ENCODE data around the gene CARD18. TPM values are rescaled to one million over a fixed set of nuclear protein-coding genes. Genes with fewer than 3 reads are reported as not detected.

The CARD18 gene
- total RNA-seq, 4 donors from 2014 or later: 11.6 to 26.0 (median 16.5) TPM; not detected in 1

- Histone ChIP-seq H3K4me3 (no peak overlapping the region), H3K4me1 (peaks cover 8% of the 10 kb centered on the region), H3K36me3 (no peaks in the 10 kb centered on the region), H3K27me3 (no peaks in the 10 kb centered on the region), H3K9me3 (no peaks in the 10 kb centered on the region), H3K27ac (no peak overlapping the region)
- TF ChIP-seq CTCF (IDR thresholded peaks at IDR 0.05) (no peak), POLR2AphosphoS5 (IDR thresholded peaks at IDR 0.05) (no peak), POLR2A (IDR thresholded peaks at IDR 0.05) (no peak)
- no peak for DNase-seq (ENCODE audit: low spot score in 2 of 2)
- WGBS: 76% methylated on average over 5 of the region's 5 CpGs
Measured at GRCh38 chr11:105179542-105180278, 40.1 kb upstream of the CARD18 start.

- H3K27me3 ChIP-seq: no peaks in the 10 kb centered on the region
- no peak overlapping the region for H3K4me3 ChIP-seq
- no peak for DNase-seq (ENCODE audit: low spot score in 2 of 2)
- TF ChIP-seq CTCF (IDR thresholded peaks at IDR 0.05) (no peak), POLR2AphosphoS5 (IDR thresholded peaks at IDR 0.05) (no peak), POLR2A (IDR thresholded peaks at IDR 0.05) (no peak), EP300 (IDR thresholded peaks at IDR 0.05) (no peak)
- H3K4me1 ChIP-seq: peaks cover 8% of the 10 kb centered on the region
- H3K36me3 ChIP-seq: no peaks in the 10 kb centered on the region
- no peak overlapping the region for H3K27ac ChIP-seq
- H3K9me3 ChIP-seq: no peaks in the 10 kb centered on the region
Measured at GRCh38 chr11:105177658-105178057, 38.1 kb upstream of the CARD18 start.

GRCh38 chr11:105168457-105168856, 28.9 kb upstream of the CARD18 start:
- TF ChIP-seq EP300 (IDR thresholded peaks at IDR 0.05) (no peak), POLR2AphosphoS5 (IDR thresholded peaks at IDR 0.05) (no peak), POLR2A (IDR thresholded peaks at IDR 0.05) (no peak), CTCF (IDR thresholded peaks at IDR 0.05) (no peak)
- Histone ChIP-seq H3K27ac (no peak overlapping the region), H3K27me3 (no peaks in the 10 kb centered on the region), H3K36me3 (no peaks in the 10 kb centered on the region), H3K4me1 (no peaks in the 10 kb centered on the region), H3K4me3 (no peak overlapping the region), H3K9me3 (no peaks in the 10 kb centered on the region)
- no peak for DNase-seq (ENCODE audit: low spot score in 2 of 2)

- Histone ChIP-seq H3K4me1 (no peaks in the 10 kb centered on the region), H3K27ac (no peak overlapping the region), H3K27me3 (no peaks in the 10 kb centered on the region), H3K36me3 (no peaks in the 10 kb centered on the region), H3K9me3 (no peaks in the 10 kb centered on the region), H3K4me3 (no peak overlapping the region)
- 92% methylated on average over 3 of the region's 3 CpGs for WGBS
- TF ChIP-seq POLR2AphosphoS5 (IDR thresholded peaks at IDR 0.05) (no peak), EP300 (IDR thresholded peaks at IDR 0.05) (no peak), POLR2A (IDR thresholded peaks at IDR 0.05) (no peak), CTCF (IDR thresholded peaks at IDR 0.05) (no peak)
- DNase-seq (ENCODE audit: low spot score in 2 of 2): no peak
Measured at GRCh38 chr11:105167244-105167643, 27.7 kb upstream of the CARD18 start.

- no peak for TF ChIP-seq POLR2AphosphoS5 (IDR thresholded peaks at IDR 0.05)
- TF ChIP-seq POLR2A (IDR thresholded peaks at IDR 0.05): no peak
- no peak for TF ChIP-seq CTCF (IDR thresholded peaks at IDR 0.05)
- TF ChIP-seq EP300 (IDR thresholded peaks at IDR 0.05): no peak
- Histone ChIP-seq H3K4me3 (no peak overlapping the region), H3K4me1 (no peaks in the 10 kb centered on the region), H3K27ac (no peak overlapping the region), H3K36me3 (no peaks in the 10 kb centered on the region), H3K9me3 (no peaks in the 10 kb centered on the region), H3K27me3 (no peaks in the 10 kb centered on the region)
- no peak for DNase-seq (ENCODE audit: low spot score in 2 of 2)
- 89% methylated on average over 4 of the region's 4 CpGs for WGBS
Measured at GRCh38 chr11:105164208-105164607, 24.6 kb upstream of the CARD18 start.

Data from suprapubic skin (tissue), 4 donors.